Measurements from ENCODE around the gene A2M.

A2M gene

GRCh38 chr12:9115731-9116559 is at the start of gene A2M:
TSS of gene A2M (minus strand) at chr12:9115919. CDS start at chr12:9115849, 70 bp downstream.
- TF ChIP-seq CTCF (IDR thresholded peaks at IDR 0.05; ENCODE audit: control extremely low read depth, extremely low read depth, low read depth, missing control alignments), result no peak
- DNase-seq (ENCODE audit: extremely low spot score), result no peak
- ChIA-PET CTCF (interaction anchor here (0.7 to 2.8 kb wide), 7 partner anchors 10 to 66 kb away, joined by 3 to 8 read pairs (median 6); no protein-coding TSS in a partner anchor), POLR2A (no interaction called here)

DNA sequence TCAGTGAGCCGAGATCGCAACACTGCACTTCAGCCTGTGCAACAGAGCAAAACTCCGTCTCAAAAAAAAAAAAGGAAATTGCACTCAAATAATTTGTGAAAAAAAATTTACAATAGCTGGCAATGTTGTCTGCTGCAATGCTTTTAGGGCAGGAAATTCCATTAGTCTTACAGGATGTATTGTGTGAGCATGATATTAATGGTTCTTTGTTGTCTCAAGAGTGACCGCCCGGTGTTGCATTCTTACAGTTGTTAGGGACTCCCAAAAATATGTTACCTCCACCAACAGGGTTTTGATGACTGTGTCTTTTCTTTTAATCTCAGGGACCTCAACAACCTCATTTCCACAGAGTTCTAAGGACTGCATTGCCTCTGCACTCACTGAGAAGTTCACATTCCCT is 47.7 kb upstream of the A2M start:
- CTCF ChIA-PET, result no interaction called here
- no peak for DNase-seq (ENCODE audit: extremely low spot score)
- POLR2A ChIA-PET, result no interaction called here
- no peak for TF ChIP-seq CTCF (IDR thresholded peaks at IDR 0.05; ENCODE audit: control extremely low read depth, extremely low read depth, low read depth, missing control alignments)

DNA sequence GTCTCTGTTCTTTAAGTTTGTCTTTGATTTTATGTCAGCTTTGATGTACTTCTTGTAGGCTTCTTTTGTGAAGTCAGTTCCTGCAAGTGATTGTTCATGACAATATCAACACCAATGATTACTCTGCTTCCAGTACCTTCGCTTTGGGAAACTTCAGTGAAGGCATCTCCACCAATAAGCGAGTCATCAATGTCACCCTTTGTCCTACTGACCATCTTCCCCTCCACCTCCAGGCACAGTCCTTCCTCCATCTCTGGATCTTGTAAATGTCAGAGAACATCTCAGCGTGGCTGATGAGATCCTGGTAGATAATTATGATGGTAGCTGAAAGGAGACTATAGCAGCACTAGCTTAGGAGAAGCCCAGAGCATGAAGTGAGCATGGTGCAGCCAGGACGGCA is 40.4 kb upstream of the A2M start:
- TF ChIP-seq CTCF (IDR thresholded peaks at IDR 0.05; ENCODE audit: control extremely low read depth, extremely low read depth, low read depth, missing control alignments), result no peak
- no peak for DNase-seq (ENCODE audit: extremely low spot score)
- CTCF ChIA-PET, result no interaction called here
- POLR2A ChIA-PET, result no interaction called here

DNA sequence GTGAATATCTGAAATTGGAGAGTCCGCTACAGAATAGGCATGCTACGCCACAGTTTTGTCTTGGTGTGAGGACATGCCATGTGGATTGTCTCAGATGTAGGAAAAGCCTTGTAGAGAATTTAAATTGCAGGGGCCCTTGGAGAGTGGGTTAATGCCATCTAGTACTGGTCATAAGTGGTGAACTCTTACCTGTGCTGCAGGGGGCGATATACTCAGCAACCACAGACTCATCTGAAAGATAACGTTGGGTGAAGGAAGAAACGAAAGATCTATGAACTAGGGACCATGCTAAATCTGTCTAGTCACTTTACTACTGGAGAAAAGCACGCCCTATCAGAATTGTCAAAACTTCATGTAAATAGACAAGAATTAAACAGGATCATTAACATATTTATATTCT is 33.7 kb upstream of the A2M start:
- DNase-seq (ENCODE audit: extremely low spot score), result no peak
- TF ChIP-seq CTCF (IDR thresholded peaks at IDR 0.05; ENCODE audit: control extremely low read depth, extremely low read depth, low read depth, missing control alignments), result no peak
- ChIA-PET POLR2A (no interaction called here), CTCF (interaction anchor here (1.3 to 2.2 kb wide), 2 partner anchors 10 to 14 kb away, joined by 4 to 10 read pairs; no protein-coding TSS in a partner anchor)

DNA sequence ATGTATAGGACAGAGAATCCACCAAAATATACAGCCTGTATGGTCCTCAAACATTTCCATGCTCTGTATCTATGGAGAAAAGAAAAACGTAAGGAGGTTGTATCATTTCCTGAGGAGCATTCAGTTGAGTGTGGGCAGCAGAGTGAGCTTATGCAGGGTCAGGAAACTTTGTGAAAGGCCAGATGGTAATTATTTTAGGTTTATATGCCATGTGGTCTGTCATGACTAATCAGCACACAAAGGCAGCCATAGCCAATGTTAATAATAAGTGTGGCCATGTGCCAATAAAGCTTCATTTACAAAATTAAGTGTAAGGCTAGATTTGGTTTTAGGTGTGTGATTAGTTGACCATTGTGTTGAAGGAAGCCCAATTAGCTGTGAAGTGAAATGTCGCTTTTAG is 33.2 kb upstream of the A2M start:
- CTCF ChIA-PET, result interaction anchor here (1.3 to 2.2 kb wide), 2 partner anchors 11 to 14 kb away, joined by 4 to 10 read pairs; no protein-coding TSS in a partner anchor
- no peak for DNase-seq (ENCODE audit: extremely low spot score)
- POLR2A ChIA-PET, result no interaction called here
- no peak for TF ChIP-seq CTCF (IDR thresholded peaks at IDR 0.05; ENCODE audit: control extremely low read depth, extremely low read depth, low read depth, missing control alignments)

DNA sequence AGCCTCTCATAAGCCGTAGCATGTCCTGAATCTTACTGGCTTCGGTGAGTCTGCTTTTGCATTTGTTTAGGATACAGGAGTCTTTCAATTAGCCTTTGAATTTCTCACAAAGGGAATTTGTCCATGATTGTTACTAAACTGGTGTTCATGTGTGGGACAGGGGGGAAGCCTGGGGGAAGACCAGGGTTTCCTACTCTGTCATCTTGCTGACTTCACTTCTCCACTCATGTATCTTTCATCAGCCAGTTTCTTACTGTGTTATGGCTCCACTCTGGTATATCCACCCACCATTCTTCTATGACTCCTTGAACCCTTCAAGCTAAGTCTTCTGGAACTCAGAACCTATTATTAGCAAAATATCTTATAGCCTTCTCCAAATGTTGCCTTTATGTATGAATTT is 31.7 kb upstream of the A2M start:
- POLR2A ChIA-PET, result no interaction called here
- TF ChIP-seq CTCF (IDR thresholded peaks at IDR 0.05; ENCODE audit: control extremely low read depth, extremely low read depth, low read depth, missing control alignments), result no peak
- CTCF ChIA-PET, result interaction anchor here (0.9 kb wide), 1 partner anchor 12 kb away, joined by 3 read pairs; no protein-coding TSS in a partner anchor
- no peak for DNase-seq (ENCODE audit: extremely low spot score)

Measured in GM10248 (cell line).